Measurements from ENCODE around the gene UMODL1.
"Not testable (repeated sequence)": the region's sequence is repeated elsewhere in the genome, so short reads cannot be mapped to it uniquely, and the experiment has no call there.

UMODL1 gene

GRCh38 chr21:42061986-42062235 lies 9.2 kb upstream of the UMODL1 start:
- FAIRE-seq = no peak

- no peak for FAIRE-seq
Measured at GRCh38 chr21:42062236-42063022, 8.7 kb upstream of the UMODL1 start.

GRCh38 chr21:42063191-42063570 lies 7.9 kb upstream of the UMODL1 start:
- FAIRE-seq = no peak

- no peak for FAIRE-seq
Measured at GRCh38 chr21:42063571-42064521, 7.3 kb upstream of the UMODL1 start.

GRCh38 chr21:42066521-42066920 lies 4.6 kb upstream of the UMODL1 start:
- FAIRE-seq = no peak

- no peak for FAIRE-seq
Measured at GRCh38 chr21:42067531-42068255, 3.4 kb upstream of the UMODL1 start.

- no peak for FAIRE-seq
Measured at GRCh38 chr21:42068256-42068545, 2.9 kb upstream of the UMODL1 start.

GRCh38 chr21:42068592-42068991 lies 2.5 kb upstream of the UMODL1 start:
- FAIRE-seq = no peak

GRCh38 chr21:42069327-42069726 lies 1.8 kb upstream of the UMODL1 start:
- no peak for FAIRE-seq

- no peak for FAIRE-seq
Measured at GRCh38 chr21:42069843-42070242, 1.3 kb upstream of the UMODL1 start.

- no peak for FAIRE-seq
Measured at GRCh38 chr21:42073145-42074099, 2.3 kb downstream of the UMODL1 start.

- FAIRE-seq = no peak
Measured at GRCh38 chr21:42075686-42076471, 4.8 kb downstream of the UMODL1 start.

- not testable (repeated sequence) for FAIRE-seq
Measured at GRCh38 chr21:42077685-42078238, 6.6 kb downstream of the UMODL1 start.

- not testable (repeated sequence) for FAIRE-seq
Measured at GRCh38 chr21:42078247-42079007, 7.3 kb downstream of the UMODL1 start.

- FAIRE-seq = no peak
Measured at GRCh38 chr21:42079008-42079938, 8.2 kb downstream of the UMODL1 start.

GRCh38 chr21:42079939-42080787 lies 9.0 kb downstream of the UMODL1 start:
- no peak for FAIRE-seq

- FAIRE-seq = no peak
Measured at GRCh38 chr21:42080788-42081083, 9.6 kb downstream of the UMODL1 start.

- FAIRE-seq = no peak
Measured at GRCh38 chr21:42081138-42081537, 10.0 kb downstream of the UMODL1 start.

Measured in endometrium (tissue), 2 donors.